ENCODE measurements around the gene SELPLG.
A peak's percentile ranks its signal among the peaks of the same experiment; 100 is the strongest.
"Not testable (repeated sequence)": the region's sequence is repeated elsewhere in the genome, so short reads cannot be mapped to it uniquely, and the experiment has no call there.

Gene SELPLG

GRCh38 chr12:108633534-108634248 is at the start of gene SELPLG:
Gene SELPLG (minus strand): TSS chr12:108633894. CDS start chr12:108624307, 9,587 bp downstream.
- DNase-seq (ENCODE audit: insufficient read length, low spot score) (no peak), FAIRE-seq (no peak)

DNA sequence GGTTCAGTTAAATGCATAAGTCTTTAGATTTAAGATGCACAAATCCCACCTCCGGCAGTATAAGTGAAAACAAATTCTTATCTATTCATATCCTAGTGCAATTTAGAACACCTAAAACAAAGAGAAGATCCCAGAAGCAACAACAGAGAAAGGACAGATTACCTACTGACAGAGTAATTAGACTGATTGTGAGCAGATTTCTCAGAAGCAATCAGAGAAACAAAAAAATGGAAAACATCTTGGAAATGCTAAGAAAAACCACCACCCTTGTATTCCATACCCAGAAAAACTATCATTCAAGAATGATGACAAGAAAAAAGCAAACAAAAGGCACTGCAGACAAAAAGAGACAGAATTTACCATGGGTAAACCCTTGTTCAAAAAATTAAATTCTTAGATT is 47.6 kb upstream of the SELPLG start:
- no peak for FAIRE-seq
- no peak for DNase-seq (ENCODE audit: insufficient read length, low spot score)

- FAIRE-seq (no peak), DNase-seq (ENCODE audit: insufficient read length, low spot score) (no peak)
These were observed 45.5 kb upstream of the SELPLG start for GRCh38 chr12:108679106-108679681.

- FAIRE-seq (no peak), DNase-seq (ENCODE audit: insufficient read length, low spot score) (no peak)
These were observed 44.5 kb upstream of the SELPLG start for GRCh38 chr12:108678104-108678730.

DNA sequence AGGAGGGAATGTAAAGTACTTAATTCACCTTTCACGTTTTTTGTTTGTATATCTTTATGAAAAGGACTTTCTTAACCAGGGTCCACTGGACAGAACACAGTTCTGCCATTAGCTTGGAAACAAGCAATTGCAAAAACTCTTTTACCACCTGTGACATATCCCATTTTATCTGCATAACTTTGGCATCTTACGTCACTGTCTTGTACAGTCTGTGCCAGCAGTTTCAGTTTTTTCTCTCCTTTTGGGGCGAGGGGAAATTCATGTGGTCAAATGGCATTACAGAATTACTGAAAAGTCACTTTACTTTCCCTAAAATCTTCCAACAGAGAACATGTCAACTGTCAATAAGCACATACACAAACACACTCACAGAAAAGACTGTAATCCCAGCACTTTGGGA is 43.7 kb upstream of the SELPLG start:
- no peak for DNase-seq (ENCODE audit: insufficient read length, low spot score)
- FAIRE-seq = no peak

GRCh38 chr12:108676707-108677106 is 43.0 kb upstream of the SELPLG start:
- FAIRE-seq (no peak), DNase-seq (ENCODE audit: insufficient read length, low spot score) (no peak)

DNA sequence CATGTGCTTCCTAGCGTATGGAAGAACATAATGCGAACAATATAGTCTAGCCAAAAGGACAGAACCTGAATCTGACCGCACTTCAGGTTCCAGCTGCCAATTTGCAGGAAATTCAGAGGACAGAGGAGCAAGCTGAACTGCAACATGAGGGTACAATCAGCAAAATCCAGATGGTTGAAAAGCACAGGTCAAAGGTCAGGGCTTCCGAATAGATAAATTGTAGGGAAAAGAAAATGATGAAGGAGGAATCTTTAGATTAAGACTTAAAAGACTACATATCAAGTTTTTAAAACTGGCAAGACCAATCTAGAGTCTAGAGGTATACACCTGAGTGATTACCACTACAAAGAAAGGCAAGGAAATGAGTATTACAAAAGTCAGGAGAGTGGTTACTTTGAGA is 42.1 kb upstream of the SELPLG start:
- FAIRE-seq = no peak
- DNase-seq (ENCODE audit: insufficient read length, low spot score) = no peak

- no peak for DNase-seq (ENCODE audit: insufficient read length, low spot score)
- FAIRE-seq = no peak
These were observed 38.4 kb upstream of the SELPLG start for GRCh38 chr12:108672054-108672453.

- FAIRE-seq (no peak), DNase-seq (ENCODE audit: insufficient read length, low spot score) (no peak)
These were observed 37.4 kb upstream of the SELPLG start for GRCh38 chr12:108671110-108671509.

GRCh38 chr12:108670066-108670631 is 36.5 kb upstream of the SELPLG start:
- DNase-seq (ENCODE audit: insufficient read length, low spot score) = no peak
- FAIRE-seq = no peak

DNA sequence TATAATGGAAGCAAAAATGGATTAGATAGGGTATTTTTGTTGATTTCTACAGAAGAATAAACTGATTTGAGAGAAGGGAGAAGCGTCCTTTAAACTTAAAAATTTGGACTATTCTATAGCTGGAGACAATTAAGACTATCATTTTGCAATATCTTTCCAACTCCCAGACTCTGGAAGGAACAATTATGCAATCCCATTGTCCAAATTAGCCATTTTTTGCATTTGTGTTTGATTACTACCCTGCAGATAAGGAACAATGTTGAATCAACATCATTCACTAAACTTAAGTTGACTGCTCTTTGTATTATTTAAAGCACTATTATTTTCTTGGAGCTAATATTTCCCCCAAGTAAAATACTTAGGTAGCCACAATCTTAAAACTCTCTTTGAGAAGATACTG is 34.8 kb upstream of the SELPLG start:
- FAIRE-seq = no peak
- no peak for DNase-seq (ENCODE audit: insufficient read length, low spot score)

DNA sequence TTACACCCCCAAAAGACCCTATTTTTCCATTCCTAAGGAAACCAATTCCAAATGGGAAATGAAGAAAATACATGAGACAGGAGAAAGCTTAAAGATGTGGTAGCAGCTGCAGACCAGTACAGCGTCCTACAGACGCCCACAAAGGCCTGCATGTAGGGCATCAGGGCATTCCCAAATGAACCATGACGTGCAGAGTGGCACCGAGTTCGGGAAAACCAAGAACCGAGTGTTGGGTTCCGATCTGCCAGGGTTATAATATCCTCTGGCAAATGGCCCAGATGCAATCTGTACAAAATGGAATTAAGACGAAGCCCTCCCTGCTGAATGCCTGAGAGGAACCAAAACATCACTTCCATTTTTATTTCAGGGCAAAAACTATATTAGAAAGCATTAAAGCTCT is 34.4 kb upstream of the SELPLG start:
- no peak for FAIRE-seq
- DNase-seq (ENCODE audit: insufficient read length, low spot score) = no peak

DNA sequence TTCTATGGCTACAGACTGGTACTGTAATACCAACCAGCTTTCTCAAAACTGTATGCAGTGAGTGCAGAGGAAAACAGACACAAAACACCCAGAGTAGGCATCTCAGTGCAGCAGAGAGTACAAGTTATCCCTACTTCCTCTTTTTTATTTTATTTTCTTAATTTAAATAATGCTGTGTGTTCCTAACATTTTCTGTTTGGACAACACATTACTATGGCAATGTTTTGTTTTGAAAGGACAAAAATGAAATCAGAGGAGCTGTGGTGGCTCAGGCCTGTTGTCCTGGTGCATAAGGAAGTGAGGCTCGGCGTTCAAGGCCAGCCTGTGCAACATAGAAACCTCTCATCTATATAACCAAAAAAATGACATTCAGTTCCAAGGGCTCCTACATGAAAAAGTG is 33.7 kb upstream of the SELPLG start:
- FAIRE-seq (no peak), DNase-seq (ENCODE audit: insufficient read length, low spot score) (no peak)

- DNase-seq (ENCODE audit: insufficient read length, low spot score) (no peak), FAIRE-seq (no peak)
These were observed 32.7 kb upstream of the SELPLG start for GRCh38 chr12:108666401-108666881.

GRCh38 chr12:108665608-108666202 is 32.0 kb upstream of the SELPLG start:
- FAIRE-seq = peak; percentile 20
- DNase-seq (ENCODE audit: insufficient read length, low spot score) = no peak

DNA sequence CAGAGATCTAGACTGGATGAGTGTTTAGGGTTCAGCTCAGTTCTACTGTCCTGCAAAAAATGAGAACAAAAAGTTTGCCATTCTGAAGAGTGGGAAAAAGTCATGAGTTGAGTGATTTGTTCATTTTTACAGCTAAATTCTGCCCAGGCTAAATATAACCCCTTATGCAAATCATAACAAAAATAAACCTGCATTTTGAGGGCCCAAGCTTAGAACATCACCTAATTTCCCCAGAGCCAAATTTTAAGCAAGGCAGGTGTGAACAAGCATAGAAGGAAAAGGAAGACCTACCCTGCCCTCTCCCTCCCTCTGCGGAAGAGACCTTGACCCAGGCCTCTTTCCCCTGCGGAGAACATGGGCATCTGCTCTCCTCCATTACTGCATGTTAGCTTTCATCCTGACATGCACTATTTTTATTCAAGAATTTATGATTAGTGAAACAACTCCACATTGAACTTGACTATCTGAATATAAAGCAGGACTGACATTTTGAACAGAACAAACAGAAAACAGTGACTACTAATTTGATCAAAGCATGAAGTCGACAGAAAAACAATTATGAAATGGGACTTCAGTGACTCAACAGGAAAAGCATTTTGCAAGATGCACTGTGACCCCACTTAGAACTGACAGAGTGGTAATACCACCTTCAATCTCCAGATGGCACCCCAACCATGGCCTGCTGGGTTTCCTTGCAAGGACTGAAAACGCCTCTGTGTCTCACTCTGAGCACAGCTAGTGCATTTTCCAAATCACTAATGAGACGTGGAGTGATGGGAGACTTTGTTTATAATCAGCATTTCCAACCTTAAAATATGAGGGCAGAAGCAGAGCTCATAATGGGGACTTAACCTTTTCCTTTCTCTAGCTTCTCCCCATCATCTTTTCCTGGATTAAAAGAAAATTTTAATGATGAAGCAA is 30.9 kb upstream of the SELPLG start:
- DNase-seq (ENCODE audit: insufficient read length, low spot score) (peak; percentile 83), FAIRE-seq (no peak)

DNA sequence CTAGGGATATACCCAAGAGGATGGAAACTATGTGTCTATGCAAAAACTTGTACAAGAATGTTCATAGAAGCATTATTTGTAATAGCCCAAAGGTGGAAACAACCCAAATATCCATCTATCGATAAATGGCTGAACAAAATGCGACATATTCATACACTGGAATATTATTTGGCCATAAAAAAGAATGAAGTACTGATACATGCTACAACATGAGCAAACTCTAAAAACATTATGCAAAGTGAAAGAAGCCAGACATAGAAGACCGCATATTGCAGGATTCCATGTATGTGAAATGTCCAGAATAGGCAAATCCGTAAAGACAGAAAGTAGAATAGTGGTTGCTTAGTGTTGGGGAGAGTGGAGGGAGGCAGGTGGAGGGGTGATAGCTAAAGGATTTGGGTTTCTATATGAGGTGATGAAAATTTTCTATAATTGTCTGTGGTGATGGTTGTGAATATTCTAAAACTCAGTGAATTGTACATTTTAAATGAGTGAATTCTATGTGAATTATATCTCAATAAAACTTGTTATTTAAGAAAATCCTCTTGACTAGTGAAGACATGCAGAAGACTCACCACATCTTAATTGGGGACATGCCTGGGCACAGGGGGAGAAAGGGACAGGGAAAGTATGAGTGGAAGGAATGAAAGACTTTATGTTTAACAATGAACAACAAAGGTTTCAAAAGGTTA is 29.8 kb upstream of the SELPLG start:
- DNase-seq (ENCODE audit: insufficient read length, low spot score) (no peak), FAIRE-seq (no peak)

DNA sequence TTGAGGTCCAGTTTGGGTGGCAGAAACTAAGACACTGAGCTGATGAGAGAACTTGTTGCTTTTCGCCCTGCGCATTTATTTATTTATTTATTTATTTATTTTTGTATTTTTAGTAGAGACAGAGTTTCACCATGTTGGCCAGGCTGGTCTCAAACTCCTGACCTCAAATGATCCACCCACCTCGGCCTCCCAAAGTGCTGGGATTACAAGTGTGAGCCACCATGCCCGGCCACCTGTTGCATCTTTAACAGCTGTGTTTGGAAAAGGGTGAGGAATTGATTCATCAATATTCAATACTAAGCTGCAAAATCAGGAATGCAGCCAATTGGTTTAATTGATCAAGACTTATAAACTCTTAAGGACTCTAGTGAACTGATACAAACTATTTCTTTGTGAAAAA is 24.4 kb upstream of the SELPLG start:
- FAIRE-seq; DNase-seq (ENCODE audit: insufficient read length, low spot score): not testable (repeated sequence)

DNA sequence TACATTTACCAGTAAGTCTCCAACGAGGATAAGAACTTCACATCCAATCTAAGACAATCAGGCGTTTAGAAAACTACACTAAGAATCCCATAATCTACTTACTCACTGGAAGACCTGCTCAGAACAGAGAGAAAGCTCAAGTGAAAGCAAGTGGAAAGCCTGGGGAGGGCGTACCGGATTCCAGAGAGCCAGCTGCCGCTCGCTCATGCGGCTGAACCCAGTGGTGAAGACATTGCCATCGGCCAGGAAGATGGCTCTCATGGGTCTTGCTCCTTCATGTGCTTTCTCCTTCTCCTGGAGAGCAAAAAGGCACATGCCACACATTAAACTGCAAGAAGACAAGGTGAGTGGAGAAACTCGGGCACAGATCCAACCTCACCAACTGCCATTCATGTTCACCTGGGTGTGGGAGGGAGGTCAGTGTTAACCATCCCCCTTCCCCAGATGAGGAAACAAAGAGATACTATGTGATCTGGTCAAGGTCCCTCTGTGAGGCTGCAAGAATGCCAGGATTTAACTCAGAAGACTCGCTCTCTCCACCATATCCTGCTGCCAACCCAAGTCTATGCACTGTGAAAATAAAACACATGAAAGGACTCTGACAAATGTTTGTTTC is 23.5 kb upstream of the SELPLG start:
- DNase-seq (ENCODE audit: insufficient read length, low spot score) = no peak
- no peak for FAIRE-seq
